GM18867 (cell line): ENCODE results near the gene CHP1.
"Not testable (repeated sequence)": the region's sequence is repeated elsewhere in the genome, so short reads cannot be mapped to it uniquely, and the experiment has no call there.

Source experiments
- ATAC-seq: cut with Tn5 transposase; IDR thresholded peaks from one replicate; pipeline ENCODE4 v1.9.1; 2021; ENCODE audit warnings: mild to moderate bottlenecking, moderate library complexity; ENCODE audit not compliant: unreplicated experiment

Gene CHP1

DNA sequence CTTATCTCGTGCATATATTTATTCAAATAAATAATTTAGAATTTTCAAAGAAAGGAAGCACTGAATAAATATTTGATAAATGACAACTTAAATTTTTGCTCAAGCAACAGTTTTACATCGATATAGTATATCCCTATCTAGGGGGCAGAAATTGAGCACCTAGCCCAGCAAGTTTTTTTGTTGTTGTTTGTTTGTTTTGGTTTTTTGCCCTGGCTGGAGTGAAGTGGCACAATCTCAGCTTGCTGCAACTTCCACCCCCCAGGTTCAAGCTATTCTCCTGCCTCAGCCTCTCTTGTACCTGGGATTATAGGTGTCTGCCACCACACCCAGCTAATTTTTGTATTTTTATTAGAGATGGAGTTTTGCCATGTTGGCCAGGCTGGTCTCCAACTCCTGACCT is 58.9 kb downstream of the CHP1 start:
- no peak for ATAC-seq

DNA sequence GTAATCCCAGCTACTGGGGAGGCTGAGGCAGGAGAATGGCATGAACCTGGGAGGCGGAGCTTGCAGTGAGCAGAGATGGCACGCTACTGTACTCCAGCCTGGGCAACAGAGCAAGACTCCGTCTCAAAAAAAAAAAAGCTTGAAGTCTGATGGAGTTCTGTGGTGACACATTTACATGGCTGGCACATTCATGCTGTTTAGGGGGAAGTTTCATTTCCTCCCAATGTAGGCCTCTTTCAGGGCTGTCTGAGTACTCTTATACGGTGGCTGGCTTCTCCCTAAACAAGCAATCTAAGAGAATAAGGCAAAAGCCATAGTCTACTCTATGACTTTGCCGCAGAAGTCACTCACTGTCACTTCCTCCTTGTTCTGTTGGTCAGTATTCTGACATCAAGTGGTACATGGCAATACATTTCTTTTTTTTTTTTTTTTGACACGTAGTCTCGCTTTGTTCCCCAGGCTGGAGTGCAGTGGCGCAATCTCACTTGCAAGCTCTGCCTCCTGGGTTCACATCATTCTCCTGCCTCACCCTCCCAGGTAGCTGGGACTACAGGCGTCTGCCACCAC is 60.1 kb downstream of the CHP1 start:
- ATAC-seq: peak; percentile 55

DNA sequence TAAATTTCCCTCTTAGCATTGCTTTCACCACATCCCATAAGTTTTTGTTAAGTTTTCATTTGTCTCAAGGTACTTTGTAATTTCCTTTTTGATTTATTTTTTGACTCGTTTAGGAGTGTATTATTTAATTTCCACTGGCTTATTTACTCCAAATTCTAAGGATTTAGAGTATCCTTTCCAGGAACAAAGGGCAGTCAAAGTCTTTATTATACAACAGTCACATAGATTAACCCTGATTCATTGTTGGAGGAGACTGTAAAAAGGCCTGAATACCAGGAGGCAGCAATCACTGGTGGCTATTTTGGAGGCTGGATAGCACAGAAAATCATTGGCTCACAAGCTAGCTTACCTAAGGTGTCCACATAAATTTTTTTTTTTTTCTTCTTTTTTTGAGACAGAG is 61.5 kb downstream of the CHP1 start:
- no peak for ATAC-seq

DNA sequence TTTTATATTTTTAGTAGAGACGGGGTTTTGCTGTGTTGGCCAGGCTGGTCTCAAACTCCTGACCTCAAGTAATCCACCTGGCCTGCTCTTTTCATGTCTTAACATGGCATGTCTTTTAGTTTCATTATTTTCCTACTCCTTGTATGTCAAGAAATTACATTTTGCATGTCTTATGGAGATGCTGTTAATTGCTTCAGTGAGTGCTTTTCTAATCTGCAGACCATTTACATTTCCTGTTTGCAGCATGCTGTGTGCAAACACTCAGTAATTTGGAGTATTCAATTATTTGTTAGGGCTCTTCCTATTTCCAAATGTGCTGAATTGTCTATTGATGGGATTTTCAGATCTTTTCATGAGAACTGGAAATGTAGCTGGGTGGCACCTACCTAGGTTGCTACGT is 70.1 kb downstream of the CHP1 start:
- ATAC-seq: not testable (repeated sequence)

DNA sequence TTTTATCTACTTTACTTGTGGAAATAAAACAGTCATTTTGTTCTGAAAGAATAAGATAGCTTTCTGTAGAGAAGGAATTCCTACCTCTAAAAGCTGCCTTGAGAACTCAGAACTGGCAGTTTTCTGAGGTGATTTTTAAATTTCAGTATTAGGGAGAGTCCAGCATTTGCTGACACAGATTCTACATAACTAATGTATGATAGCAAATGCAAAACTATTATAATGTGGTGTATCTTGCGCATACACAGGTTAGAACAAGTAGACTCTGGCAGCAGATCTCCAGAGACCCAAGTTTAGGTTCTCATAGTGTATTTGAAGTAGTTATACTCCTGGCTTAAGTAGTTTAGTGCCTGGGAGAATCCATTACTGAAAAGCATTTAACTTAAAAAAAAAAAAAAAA is 70.5 kb downstream of the CHP1 start:
- no peak for ATAC-seq

DNA sequence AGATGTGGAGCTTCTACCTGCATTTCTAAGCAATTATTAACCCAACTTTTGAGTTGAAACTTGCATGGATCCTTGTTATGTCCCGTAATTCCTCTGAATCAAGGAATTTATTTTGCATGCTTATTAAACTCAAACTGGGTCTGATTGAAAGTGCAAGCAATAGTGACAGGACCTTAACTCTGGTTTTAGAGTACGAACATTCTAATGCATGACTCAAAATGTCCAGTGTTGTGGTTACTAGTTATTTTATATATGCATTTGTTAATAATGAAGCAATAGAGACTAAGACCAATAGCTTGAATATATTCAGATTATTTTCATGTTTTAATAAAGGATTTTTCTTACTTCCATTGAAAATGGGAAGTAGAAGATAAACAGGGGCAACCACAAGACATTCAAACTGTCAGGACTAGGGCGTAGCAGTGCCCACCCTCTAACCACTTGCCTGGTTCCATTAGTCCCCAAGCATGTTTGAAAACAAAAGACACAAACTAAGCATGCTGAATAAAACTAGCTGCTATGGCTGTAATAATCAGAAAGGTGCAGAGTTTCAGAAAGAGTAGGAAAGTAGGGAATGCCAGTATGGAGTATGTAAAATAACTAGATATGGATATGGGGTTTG is 73.2 kb downstream of the CHP1 start:
- ATAC-seq: no peak

DNA sequence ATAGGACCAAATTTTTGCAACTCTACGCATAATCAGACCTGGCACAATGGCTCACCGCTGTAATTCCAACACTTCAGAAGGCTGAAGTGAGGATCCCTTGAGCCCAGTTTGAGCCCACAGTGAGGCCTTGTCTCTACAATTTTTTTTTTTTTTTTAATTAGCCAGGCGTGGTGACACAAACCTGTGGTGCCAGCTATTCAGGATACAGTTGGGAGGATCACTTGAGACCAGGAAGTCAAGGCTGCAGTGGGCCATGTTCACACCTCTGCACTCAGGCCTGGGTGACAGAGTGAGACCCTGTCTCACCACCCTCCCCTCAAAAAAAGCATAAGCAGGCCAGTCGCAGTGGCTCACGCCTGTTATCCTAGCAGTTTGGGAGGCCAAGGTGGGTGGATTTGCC is 76.6 kb downstream of the CHP1 start:
- ATAC-seq: no peak

DNA sequence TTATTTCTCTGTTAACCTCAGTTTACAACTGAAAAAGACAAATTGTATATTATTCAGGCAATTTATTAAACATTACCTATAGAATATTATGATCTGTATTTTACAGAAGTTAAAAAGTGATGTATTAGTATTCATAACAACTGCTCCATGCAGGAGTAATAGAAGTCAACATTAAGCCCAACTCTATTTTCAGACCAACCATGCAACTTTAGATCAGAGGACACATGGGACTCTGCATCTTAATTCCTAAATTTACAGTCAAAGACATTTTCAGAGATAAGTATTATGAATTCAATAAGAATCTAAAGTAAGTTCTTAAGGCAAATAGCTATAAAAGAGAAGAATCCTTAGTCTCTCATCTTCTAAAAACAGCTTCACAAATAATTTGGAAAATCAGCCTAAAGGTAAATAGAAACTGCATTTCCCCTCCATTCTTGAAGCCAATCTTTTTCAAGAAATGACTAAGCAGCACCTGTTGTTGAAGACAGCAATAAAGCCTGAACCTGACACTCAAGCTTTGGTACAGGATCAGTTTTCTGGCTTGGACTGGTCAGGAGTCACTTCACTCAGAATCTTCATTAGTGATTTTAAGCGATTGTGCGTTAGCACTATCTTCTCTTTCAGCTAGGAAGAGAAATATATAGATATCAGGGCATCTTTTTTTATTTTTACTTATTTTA is 78.3 kb downstream of the CHP1 start:
- ATAC-seq: no peak

DNA sequence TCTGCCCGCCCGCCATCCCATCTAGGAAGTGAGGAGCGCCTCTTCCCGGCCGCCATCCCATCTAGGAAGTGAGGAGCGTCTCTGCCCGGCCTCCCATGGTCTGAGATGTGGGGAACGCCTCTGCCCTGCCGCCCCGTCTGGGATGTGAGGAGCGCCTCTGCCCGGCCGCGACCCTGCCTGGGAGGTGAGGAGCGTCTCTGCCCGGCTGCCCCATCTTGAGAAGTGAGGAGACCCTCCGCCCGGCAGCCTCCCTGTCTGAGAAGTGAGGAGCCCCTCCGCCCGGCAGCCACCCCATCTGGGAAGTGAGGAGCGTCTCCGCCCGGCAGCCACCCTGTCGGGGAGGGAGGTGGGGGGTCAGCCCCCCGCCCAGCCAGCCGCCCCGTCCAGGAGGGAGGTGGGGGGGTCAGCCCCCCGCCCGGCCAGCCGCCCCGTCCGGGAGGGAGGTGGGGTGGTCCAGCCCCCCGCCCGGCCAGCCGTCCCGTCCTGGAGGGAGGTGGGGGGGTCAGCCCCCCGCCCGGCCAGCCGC is 89.8 kb downstream of the CHP1 start:
- not testable (repeated sequence) for ATAC-seq

DNA sequence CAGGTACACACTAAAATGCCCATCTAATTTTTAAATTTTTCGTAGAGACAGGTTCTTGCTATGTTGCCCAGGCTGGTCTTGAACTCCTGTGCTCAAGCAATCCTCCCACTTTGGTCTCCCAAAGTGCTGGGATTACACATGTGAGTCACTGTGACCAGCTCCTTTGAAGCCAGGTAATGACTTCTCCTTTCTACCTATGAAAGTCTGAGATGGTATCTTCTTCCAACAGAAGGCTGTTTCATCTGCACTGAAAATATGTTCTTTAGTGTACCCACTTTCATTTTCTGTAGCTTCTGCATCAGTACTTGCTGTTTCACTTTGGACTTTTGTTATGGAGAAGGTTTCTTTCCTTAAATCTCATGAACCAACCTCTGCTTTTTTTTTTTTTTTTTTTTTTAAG is 92.5 kb downstream of the CHP1 start:
- ATAC-seq: no peak

DNA sequence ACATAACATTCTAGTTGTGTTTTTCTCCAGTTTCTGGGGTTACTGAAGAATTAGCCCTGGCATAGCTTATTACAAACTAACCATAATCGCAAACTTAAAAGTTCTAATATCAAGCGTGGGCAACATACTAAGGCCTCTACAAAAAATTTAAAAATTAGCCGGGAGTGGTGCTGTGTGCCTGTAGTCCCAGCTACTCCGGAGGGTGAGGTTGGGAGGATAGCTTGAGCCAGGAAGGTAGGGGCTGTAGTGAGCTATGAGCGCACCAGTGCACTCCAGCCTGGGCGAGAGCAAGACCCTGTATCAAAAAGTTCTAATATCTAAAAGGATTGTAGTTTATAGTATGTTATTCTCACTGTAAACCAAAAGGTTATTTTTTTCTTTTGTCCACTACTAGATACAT is 100.2 kb downstream of the CHP1 start:
- no peak for ATAC-seq
